MM.1S (cell line): Measurements from ENCODE around the gene RPTOR.

Source experiments
- DNase-seq: peaks from one replicate; pipeline ENCODE4 v3.0.0-alpha.2; 2015
- H2AFZ ChIP-seq: fragments of 300-600 bp; sonication (generic); 2 replicates; pipeline ENCODE4 v1.6.0; 2016; ENCODE audit warnings: antibody characterized with exemption, low read length
- H3F3A ChIP-seq: fragments of 300-600 bp; sonication (generic); 2 replicates; pipeline ENCODE4 v1.6.1; 2016; ENCODE audit warnings: mild to moderate bottlenecking, antibody characterized with exemption, low read length, moderate library complexity, mixed read lengths; ENCODE audit not compliant: insufficient read depth
- H3K27ac ChIP-seq: fragments of 300-600 bp; sonication (generic); 2 replicates; pipeline ENCODE4 v1.5.1; 2016; ENCODE audit warnings: mild to moderate bottlenecking, low read length
- H3K27me3 ChIP-seq: fragments of 300-600 bp; sonication (generic); replicated peaks from 2 replicates; pipeline ENCODE4 v1.6.0; 2016; ENCODE audit warnings: low read length; ENCODE audit not compliant: insufficient read depth
- H3K36me3 ChIP-seq: fragments of 300-600 bp; sonication (generic); replicated peaks from 2 replicates; pipeline ENCODE4 v1.6.1; 2016; ENCODE audit warnings: mild to moderate bottlenecking, low read length, mixed read lengths; ENCODE audit not compliant: insufficient read depth
- H3K4me1 ChIP-seq: fragments of 300-600 bp; sonication (generic); 2 replicates; pipeline ENCODE4 v1.6.1; 2016; ENCODE audit warnings: low read length, mixed read lengths
- H3K4me2 ChIP-seq: fragments of 300-600 bp; sonication (generic); 2 replicates; pipeline ENCODE4 v1.6.0; 2016; ENCODE audit warnings: low read depth, low read length
- H3K4me3 ChIP-seq: fragments of 300-600 bp; sonication (generic); 2 replicates; pipeline ENCODE4 v1.5.1; 2016; ENCODE audit warnings: low read length, mixed read lengths
- H3K79me2 ChIP-seq: fragments of 300-600 bp; sonication (generic); 2 replicates; pipeline ENCODE4 v1.6.1; 2016; ENCODE audit warnings: mixed run types, low read length, mixed read lengths
- H3K9ac ChIP-seq: fragments of 300-600 bp; sonication (generic); 2 replicates; pipeline ENCODE4 v1.6.1; 2016; ENCODE audit warnings: low read length, mixed read lengths
- H3K9me2 ChIP-seq: fragments of 300-600 bp; sonication (generic); replicated peaks from 2 replicates; pipeline ENCODE4 v1.6.1; 2016; ENCODE audit warnings: mild to moderate bottlenecking, low read length, mixed read lengths; ENCODE audit not compliant: insufficient read depth
- H3K9me3 ChIP-seq: fragments of 300-600 bp; sonication (generic); replicated peaks from 2 replicates; pipeline ENCODE4 v1.6.1; 2016; ENCODE audit warnings: mild to moderate bottlenecking, low read length, mixed read lengths; ENCODE audit not compliant: insufficient read depth
- H4K20me1 ChIP-seq: fragments of 300-600 bp; sonication (generic); 2 replicates; pipeline ENCODE4 v1.6.1; 2016; ENCODE audit warnings: mild to moderate bottlenecking, low read length, moderate library complexity, mixed read lengths; ENCODE audit not compliant: insufficient read depth
- CTCF ChIP-seq: fragments of 300-600 bp; sonication (generic); IDR thresholded peaks from 2 replicates; pipeline ENCODE4 v1.5.1; 2016; ENCODE audit warnings: antibody characterized with exemption, low read length, mixed read lengths
- EZH2 ChIP-seq: fragments of 300-600 bp; sonication (generic); optimal IDR thresholded peaks from 2 replicates; pipeline ENCODE3; 2017; ENCODE audit warnings: low read depth, mild to moderate bottlenecking, antibody characterized with exemption, low read length, mixed read lengths
- EZH2phosphoT487 ChIP-seq: fragments of 300-600 bp; sonication (generic); IDR thresholded peaks from 2 replicates; pipeline ENCODE4 v1.6.1; 2018; ENCODE audit warnings: antibody characterized with exemption, low read length

Gene RPTOR

GRCh38 chr17:80839970-80840369, 295.3 kb downstream of the RPTOR start:
- no peaks in the 10 kb centered on the region for H3K79me2 ChIP-seq
- H3K4me3 ChIP-seq = no peak overlapping the region
- no peaks in the 10 kb centered on the region for H3K27me3 ChIP-seq
- H4K20me1 ChIP-seq = no peaks in the 10 kb centered on the region
- no peak overlapping the region for H2AFZ ChIP-seq
- no peak overlapping the region for H3K27ac ChIP-seq
- no peaks in the 10 kb centered on the region for H3K36me3 ChIP-seq
- H3K9me3 ChIP-seq = no peaks in the 10 kb centered on the region
- no peaks in the 10 kb centered on the region for H3F3A ChIP-seq
- TF ChIP-seq CTCF (no peak), EZH2phosphoT487 (no peak), EZH2 (no peak)
- H3K4me1 ChIP-seq = no peaks in the 10 kb centered on the region
- no peaks in the 10 kb centered on the region for H3K9me2 ChIP-seq
- no peak overlapping the region for H3K4me2 ChIP-seq
- no peak overlapping the region for H3K9ac ChIP-seq
- DNase-seq = no peak

- Histone ChIP-seq H3K4me3 (no peak overlapping the region), H3K9me2 (no peaks in the 10 kb centered on the region), H3K36me3 (no peaks in the 10 kb centered on the region), H3K79me2 (no peaks in the 10 kb centered on the region), H3K4me2 (no peak overlapping the region), H3K27me3 (no peaks in the 10 kb centered on the region), H3K9me3 (no peaks in the 10 kb centered on the region), H3K4me1 (peaks cover 20% of the 10 kb centered on the region), H3K27ac (no peak overlapping the region), H3K9ac (no peak overlapping the region), H3F3A (peaks cover 5% of the 10 kb centered on the region; the same call in 1 of the 2 replicates), H2AFZ (no peak overlapping the region), H4K20me1 (no peaks in the 10 kb centered on the region)
- DNase-seq = no peak
- TF ChIP-seq CTCF (no peak), EZH2phosphoT487 (no peak)
Observed at GRCh38 chr17:80842456-80843013, 297.9 kb downstream of the RPTOR start.

DNA sequence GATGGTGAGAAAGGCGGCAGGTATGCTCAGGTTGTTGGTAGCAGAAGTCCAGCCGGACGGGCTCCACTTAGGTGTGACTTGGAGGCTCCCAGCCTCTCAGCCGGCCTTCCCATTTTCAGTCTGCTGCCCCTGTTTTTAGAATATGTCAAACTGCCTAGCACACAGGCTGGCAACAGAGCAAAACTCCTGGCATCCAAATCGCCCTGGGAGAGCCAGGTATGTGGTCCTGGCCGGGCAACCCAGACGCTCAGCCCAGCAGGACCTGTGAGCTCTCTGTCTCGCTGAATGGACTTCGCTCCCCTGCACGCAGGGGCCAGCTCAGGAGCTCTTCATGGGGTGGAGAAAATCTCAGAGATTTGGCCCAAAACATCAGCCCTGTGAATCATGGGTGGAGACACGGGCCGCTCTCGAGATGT, 299.1 kb downstream of the RPTOR start:
- Histone ChIP-seq H3K9me2 (no peaks in the 10 kb centered on the region), H3K4me2 (no peak overlapping the region), H3K36me3 (no peaks in the 10 kb centered on the region), H3K27ac (no peak overlapping the region), H4K20me1 (no peaks in the 10 kb centered on the region), H3K9me3 (no peaks in the 10 kb centered on the region), H3K4me1 (peaks cover 22% of the 10 kb centered on the region), H3K27me3 (no peaks in the 10 kb centered on the region), H3K9ac (no peak overlapping the region), H3F3A (peaks cover 5% of the 10 kb centered on the region; the same call in 1 of the 2 replicates), H2AFZ (no peak overlapping the region), H3K79me2 (no peaks in the 10 kb centered on the region), H3K4me3 (no peak overlapping the region)
- TF ChIP-seq EZH2 = no peak
- TF ChIP-seq EZH2phosphoT487 = no peak
- TF ChIP-seq CTCF = no peak
- DNase-seq = no peak
